NT2/D1 (cell line): ENCODE measurements around the gene MGAT5B.

ENCODE experiments used
- SUZ12 ChIP-seq: IDR thresholded peaks from 2 replicates; pipeline ENCODE4 v1.6.1; 2011; ENCODE audit not compliant: insufficient read length, insufficient read depth; ENCODE audit errors: extremely low read depth
- YY1 ChIP-seq: IDR thresholded peaks from 2 replicates; pipeline ENCODE4 v1.6.1; 2011; ENCODE audit not compliant: insufficient read length, insufficient read depth
- ZNF274 ChIP-seq: IDR thresholded peaks from 2 replicates; pipeline ENCODE4 v1.6.1; 2011; ENCODE audit warnings: mild to moderate bottlenecking, low read depth, low read length

DNA sequence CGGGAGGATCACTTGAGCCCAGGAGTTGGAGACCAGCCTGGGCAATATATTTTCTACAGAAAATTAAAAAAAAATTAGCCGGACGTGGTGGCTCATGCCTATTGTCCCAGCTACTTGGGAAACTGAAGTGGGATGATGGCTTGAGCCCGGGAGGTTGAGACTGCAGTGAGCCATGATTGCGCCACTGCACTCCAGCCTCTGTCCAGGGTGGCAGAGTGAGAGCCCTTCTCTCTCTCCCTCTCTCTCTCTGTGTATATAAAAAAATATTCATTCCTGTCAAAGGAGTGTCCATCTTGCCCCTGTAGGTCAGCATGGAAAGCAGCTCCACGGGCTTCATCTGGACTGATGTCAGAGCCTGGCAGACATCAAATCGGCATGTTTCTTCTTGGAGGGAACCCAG, 31.2 kb downstream of the MGAT5B start:
- TF ChIP-seq YY1 (no peak), SUZ12 (no peak), ZNF274 (no peak)
